Measurements from ENCODE around the gene VWA8.
"Not testable (repeated sequence)": the region's sequence is repeated elsewhere in the genome, so short reads cannot be mapped to it uniquely, and the experiment has no call there.

VWA8 gene

GRCh38 chr13:41962994-41963393, 2.1 kb upstream of the VWA8 start:
- no peak for DNase-seq

- no peak for DNase-seq
These were observed 504 bp upstream of the VWA8 start for GRCh38 chr13:41961466-41961760.

DNA sequence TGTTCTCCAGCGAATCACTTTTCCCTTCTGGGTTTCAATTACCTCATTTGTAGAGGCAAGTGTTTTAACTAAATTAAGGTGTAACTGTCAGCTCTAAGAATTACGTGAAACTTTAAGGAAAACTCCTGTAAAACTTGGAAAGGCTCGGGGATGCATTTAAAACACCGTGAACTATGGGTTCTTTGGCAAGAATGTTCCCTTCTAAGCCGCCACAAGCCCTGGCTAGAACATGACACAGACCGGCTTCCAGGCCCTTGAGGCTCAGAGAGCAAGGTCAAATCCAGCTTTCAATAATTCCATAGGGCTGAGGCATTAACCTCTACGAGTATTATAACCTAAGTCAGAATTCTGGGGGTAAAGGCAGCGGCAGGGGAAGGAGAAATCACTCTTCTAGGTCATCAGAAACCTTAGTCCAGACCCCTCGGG, 685 bp downstream of the VWA8 start:
- DNase-seq = no peak

DNA sequence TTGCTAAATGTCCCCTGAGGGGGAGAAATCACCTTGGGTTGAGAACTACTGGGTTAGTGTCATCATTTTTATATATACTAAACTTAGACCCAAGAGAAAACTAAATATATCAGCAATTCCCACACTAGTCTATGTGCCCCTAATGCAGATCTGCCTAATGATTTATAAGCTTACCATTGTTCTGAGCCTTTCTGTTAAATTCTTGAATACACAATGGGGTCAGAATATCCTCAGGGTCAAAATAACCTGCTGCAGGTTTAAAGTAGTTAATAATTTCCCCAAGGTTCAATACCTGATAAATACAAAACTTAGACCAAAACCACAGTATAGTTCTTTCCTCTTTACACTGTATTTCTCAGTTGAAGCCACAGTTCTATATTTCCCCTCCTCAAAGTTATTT, 4.6 kb downstream of the VWA8 start:
- no peak for DNase-seq

DNA sequence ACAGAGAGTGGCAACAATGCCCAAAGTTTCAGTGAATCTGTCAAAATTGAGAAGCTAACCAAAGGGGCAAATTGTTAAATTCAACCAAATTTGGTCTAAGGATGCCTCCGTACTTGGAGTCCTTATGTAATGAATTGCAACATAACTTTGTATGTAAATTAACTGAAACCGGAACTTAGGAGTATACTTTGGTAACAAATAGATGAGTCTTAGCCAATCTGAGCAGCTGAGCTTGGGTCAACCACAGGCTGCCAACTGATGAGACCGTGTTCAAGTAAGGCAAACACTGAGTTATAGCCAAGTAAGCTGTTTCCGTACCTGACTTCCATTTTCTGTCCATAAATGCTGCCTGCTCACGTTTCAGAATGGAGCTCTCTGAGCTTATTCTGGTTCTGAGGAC, 5.3 kb downstream of the VWA8 start:
- no peak for DNase-seq

DNA sequence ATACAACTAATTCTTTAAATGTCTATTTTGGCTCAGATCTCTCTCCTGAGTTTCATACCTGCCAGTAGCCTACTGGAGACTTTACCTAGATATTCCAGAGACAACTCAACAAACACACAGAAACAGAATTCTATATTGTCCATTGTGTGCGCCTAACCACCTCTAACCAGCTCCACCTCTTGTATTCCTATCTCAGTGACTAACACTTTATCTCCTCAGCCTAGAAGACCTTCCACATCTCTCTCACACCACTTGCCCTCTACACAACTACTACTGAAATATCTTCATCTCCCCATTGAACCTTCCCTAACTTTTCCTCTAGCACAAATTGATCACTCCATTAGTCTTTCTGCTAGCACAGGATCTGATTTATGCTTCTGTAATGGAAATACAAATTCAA, 6.7 kb downstream of the VWA8 start:
- no peak for DNase-seq

DNA sequence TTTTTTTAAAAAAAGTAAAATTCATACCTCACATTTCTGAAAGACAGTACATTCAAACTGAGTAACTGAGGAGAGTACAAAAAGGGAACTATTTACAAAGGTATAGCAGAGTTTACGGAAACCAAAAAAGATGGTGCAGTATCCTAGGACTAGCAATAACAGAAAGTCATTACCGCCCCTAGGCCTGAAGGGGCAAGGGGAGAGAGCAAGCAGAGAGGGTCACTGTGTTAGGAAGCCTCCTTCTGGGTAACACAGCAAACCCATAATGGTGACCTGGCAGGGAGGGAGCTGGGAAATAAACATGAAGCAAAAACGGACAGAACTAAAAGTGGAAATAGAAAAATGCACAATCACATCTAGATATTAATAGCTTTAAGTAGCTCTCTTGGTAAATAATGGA, 8.2 kb downstream of the VWA8 start:
- DNase-seq = no peak

DNA sequence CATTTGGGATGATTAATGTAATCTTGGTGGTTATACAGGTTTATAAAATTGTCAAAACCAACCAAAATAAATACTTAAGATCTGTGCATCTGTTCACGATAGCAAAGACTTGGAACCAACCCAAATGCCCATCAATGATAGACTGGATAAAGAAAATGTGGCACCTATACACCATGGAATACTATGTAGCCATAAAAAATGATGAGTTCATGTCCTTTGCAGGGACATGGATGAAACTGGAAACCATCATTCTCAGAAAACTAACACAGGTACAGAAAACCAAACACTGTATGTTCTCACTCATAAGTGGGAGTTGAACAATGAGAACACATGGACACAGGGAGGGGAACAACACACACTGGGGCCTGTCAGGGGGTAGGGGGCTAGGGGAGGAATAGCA, 11.8 kb downstream of the VWA8 start:
- DNase-seq = not testable (repeated sequence)

- DNase-seq = no peak
These were observed 15.0 kb downstream of the VWA8 start for GRCh38 chr13:41945926-41946325.

DNA sequence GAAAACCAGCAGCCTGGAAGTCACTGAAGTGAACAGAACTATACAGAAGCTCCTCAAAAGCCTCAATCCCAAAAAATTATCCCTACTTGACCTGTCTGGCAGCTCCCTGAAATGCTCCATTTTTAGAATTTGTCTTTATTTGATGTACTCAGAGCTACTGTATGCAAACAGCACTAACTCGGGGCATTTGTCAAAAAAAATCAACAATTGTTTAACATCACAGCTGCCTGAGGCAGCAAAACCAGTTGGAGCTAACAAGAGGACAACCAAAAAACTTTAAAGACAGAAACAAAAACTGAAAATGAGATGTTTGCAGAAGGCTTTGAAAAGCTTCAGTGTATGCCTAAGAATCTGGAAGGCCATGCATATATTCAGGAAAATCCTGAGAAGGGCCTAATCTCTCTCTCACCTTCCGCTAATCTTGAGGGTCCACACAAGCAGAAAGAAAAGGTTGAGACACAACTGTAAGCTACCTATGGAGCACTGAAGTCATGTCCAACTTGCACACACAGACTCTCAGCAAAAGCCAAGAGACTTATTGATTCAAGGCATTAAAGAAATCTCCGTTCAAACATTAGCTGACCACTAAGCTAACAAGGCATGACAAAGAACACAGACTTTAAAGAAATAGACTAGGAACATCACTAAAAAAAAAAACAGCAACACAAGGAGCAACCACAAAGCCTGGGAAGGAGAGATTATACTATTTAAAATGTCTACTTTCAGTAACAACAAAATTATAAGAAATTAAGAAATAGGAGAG, 16.1 kb downstream of the VWA8 start:
- DNase-seq = no peak

DNA sequence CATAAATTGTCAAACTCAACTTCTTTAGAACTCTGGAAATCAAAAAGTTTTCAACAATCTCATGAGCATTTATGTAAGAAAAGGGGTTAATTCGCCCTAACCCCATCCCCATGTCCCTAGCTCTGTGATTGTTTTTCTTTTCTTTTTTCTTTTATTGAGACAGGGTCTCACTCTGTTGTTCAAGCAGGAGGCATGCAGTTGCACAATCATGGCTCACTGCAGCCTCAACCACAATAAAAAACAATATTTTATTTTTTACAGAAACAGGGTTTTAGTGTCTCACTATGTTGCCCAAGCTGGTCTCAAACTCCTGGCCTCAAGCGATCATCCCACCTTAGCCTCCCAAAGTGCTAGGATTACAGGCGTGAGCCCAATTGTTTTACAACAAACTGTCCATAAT, 16.7 kb downstream of the VWA8 start:
- DNase-seq = no peak

DNA sequence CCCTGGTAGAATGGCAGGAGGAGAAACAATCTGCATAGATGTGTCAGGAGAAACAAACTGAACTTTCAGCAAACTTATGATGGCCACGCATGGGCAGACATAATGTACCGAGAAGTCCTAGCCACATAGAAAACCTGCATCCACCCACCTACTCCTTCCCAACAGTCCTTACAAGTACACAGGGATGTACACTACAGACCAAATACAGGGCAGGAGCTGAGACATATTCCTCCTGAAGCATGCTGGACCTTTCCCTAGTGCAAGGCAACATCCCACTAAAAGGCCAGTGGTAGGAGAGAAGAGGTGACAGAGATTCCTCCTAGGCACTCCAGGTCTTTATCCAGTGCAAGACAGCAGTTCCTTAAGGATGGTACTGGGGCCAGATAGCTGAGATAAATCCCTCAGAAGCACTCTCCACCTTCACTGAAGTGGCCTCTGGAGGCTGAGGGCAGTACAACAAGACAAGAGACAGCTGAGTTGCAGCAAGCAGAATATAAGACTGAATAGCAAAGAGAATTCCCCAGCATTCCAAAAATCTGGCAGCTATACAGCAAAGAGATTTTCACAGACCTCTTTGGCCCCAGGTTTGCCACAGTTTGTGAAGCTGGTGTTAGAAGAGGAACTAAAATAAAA, 18.3 kb downstream of the VWA8 start:
- no peak for DNase-seq

DNA sequence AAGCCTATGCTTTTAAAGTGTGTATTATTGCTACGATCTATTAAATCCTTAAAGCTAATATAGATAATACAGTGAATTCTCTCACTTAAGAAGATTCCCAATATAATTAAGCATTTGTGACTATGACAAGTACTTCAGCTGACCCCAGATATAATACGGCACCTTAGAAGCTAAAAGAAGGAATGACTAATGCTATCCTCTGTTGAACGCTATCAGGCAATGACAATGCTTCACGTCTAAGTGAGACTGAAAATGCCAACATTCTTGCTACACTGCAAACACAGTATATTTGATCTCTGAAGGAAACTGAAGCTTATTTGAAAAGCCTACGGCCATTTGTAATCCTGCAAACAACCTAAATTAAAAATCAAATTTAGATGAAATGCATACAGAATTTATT, 19.7 kb downstream of the VWA8 start:
- no peak for DNase-seq

DNA sequence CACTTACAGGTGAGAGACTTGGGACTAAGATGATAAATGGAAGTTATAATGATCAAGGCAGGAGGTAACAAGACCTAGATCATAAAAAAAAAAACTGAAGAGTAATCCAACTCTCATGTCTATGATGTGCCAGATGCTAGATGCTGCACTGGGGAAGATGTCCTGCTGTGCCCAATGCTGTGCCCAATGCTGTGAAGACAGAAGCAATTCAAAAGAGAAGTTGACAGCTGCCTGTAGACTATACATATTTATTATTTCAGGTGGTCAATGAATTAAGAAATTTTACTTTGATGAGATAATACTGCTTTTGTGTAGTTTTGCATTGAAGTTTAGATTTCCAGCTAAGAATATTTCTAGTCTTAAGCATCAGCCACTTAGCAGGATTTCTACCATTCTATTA, 21.5 kb downstream of the VWA8 start:
- no peak for DNase-seq

- DNase-seq = no peak
These were observed 22.0 kb downstream of the VWA8 start for GRCh38 chr13:41938918-41939317.

GRCh38 chr13:41937388-41937787, 23.5 kb downstream of the VWA8 start:
- DNase-seq = no peak

DNA sequence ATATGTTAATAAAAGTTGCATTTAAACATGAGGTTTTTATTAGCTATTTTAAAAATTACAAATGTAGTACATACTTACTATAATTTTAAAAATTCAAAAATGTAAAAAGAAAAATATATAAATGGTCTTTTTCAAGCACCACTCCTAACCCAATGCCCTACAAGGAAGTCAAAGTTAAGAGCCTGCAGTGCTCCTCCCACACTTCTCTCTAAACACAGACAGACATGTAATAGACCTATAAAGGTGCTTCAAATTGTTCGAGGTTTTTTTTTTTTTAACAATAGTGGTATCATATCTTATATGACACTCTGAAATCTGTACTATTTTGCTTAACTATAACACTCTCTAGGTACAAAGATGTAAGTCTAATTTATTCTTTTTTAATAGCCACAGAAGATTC, 25.4 kb downstream of the VWA8 start:
- DNase-seq = no peak

GRCh38 chr13:41934994-41935393, 25.9 kb downstream of the VWA8 start:
- no peak for DNase-seq

- DNase-seq = no peak
These were observed 26.8 kb downstream of the VWA8 start for GRCh38 chr13:41934120-41934519.

GRCh38 chr13:41931337-41931736, 29.6 kb downstream of the VWA8 start:
- no peak for DNase-seq

- DNase-seq = no peak
These were observed 30.8 kb downstream of the VWA8 start for GRCh38 chr13:41930154-41930553.

DNA sequence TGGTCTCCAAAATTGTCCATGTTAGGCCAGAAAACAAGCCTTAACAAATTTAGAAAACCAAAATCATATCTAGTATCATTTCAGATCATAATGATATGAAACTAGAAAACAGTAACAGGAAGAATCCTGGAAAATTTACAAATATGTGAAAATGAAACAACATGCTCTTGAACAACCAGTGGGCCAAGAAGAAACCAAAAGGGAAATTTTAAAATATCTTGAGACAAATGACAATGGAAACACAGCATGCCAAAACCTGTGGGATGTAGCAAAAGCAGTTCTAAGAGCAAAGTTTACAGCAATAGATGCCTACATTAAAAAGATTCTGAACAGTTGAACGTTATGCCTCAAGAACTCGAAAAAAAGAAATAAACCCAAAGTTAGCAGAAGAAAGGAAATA, 32.6 kb downstream of the VWA8 start:
- DNase-seq = no peak

GRCh38 chr13:41925014-41925413, 35.9 kb downstream of the VWA8 start:
- no peak for DNase-seq

DNA sequence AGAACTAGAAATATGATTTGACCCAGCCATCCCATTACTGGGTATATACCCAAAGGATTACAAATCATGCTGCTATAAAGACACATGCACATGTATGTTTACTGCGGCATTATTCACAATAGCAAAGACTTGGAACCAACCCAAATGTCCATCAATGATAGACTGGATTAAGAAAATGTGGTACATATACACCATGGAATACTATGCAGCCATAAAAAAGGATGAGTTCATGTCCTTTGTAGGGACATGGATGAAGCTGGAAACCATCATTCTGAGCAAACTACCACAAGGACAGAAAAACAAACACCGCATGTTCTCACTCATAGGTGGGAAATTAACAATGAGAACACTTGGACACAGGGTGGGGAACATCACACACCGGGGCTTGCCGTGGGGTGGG, 38.0 kb downstream of the VWA8 start:
- not testable (repeated sequence) for DNase-seq
